T-helper 2 cell treated with Interferon-gamma antibody and Interleukin-4, amounts not matched to agents 100 ng/mL and 5 ng/mL, for 36 hours (primary cell): ENCODE results near the gene TJP3. TPM values are rescaled to one million over a fixed set of nuclear protein-coding genes. Genes with fewer than 3 reads are reported as not detected.

Experiments
- intact Hi-C: fragments of 100-400 bp; cut with micrococcal nuclease; formaldehyde crosslinking; loops from one replicate; pipeline ENCODE4 v1.15.1; 2023
- total RNA-seq: library from RNA; stranded (reverse); gene quantifications from 2 replicates; pipeline ENCODE4 v1.2.3, GENCODE V29; 2022

The TJP3 gene
- total RNA-seq, 1 donor from 2014 or later: 1.2 TPM

- intact Hi-C loops: no loop called here
Observed at GRCh38 chr19:3671680-3672574, 36.3 kb upstream of the TJP3 start.

- intact Hi-C loops: no loop called here
Observed at GRCh38 chr19:3672575-3672948, 35.6 kb upstream of the TJP3 start.

DNA sequence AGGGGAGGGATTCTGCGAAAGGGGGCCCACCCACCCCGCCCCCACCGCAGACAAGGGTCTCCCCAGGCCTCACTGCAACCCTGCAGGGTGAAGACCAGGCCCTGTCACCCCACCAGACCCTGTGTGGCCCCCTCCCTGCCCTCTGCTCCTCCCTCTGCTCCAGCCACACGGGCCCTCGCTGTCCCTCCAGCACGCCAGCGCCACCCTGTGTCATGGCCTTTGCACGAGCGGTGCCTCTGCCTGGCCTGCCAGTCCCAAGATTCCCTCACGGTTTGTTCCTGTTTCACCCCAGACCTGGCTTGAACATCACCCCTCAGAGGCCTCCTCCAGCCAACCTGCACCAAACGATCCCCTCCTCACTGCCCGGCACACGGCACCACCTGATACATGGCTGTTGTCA lies 35.2 kb upstream of the TJP3 start:
- intact Hi-C loops: no loop called here

DNA sequence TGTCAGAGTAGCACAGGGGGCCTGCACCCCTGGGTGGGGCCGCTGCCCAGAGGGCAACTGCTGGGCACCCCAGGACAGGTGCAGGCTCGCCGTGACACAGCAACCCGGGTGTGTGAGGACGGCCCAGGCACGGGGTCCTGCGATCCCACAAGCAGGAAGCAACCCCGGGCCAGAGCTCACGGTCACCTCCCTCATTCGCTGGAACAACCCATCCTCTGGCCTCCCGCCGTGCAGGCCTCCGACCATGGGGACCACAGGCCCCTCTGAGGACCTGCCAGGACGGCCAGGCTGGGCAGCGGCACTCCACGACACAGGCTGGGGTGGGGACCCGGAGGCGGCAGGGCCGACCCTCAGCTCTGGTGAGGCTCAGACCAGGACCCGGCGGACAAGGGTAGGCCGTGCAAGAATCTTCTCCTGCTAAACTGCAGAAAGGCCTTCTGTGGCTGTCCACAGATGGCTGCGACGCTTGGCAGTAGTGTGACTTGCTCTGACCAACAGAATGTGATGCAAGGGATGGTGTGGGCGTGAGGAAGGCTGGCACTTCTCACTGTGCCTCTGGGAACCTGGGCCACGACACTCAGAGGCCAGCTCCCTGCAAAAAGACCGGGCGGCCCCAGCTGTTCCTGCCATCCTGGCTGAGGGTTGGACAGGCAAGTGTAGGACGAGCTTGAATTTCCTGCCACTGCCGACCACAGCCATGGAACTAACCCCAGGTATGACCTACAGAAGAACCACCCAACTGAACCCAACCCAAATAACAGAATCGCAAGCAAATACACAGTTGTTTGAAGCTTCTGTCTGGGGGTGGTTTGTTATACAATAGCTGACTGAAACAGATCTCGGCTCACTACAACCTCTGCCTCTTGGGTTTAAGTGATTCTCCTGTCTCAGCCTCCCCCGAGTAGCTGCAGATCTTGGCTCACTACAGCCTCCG lies 34.4 kb upstream of the TJP3 start:
- intact Hi-C loops: no loop called here

GRCh38 chr19:3674784-3675543 lies 33.2 kb upstream of the TJP3 start:
- intact Hi-C loops: no loop called here

GRCh38 chr19:3678188-3678587 lies 30.0 kb upstream of the TJP3 start:
- intact Hi-C loops: no loop called here

DNA sequence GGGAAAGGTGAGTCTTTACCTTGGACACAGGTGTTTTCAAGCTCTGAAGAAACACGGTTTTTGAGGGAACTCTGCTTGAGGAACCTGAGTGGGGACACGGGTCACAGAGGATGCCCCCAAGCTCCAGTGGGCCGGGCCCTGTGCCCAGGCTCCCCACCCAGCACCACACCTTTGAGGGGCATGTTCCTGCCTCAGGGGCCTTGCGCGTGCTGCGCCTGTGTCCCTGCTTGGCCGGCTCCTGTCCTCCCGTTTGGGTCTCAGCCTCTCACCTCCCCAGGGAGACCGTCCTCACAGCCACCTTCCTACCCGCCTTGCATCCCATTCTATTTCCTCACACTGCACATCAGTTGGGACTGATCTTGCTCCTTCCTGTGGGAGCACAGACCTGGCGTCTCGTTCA lies 29.0 kb upstream of the TJP3 start:
- intact Hi-C loops: no loop called here

- intact Hi-C loops: no loop called here
Observed at GRCh38 chr19:3679581-3679980, 28.6 kb upstream of the TJP3 start.

DNA sequence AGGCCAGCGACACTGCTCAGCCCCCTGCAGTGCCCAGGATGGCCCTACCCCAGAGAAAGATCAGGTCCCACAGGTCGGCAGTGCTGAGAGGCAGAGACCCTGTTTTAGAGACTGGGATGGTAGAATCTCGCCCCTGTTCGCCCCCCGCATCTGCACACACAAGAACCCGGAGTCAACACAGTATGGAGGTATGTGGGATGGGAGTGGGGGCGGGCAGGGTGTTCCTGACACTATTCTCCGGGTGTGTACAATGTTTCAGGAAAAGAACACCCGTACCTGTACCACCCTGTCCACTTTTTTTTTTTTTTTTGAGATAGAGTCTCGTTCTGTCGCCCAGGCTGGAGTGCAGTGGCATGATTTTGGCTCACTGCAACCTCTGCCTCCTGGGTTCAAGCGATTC lies 27.2 kb upstream of the TJP3 start:
- intact Hi-C loops: no loop called here

DNA sequence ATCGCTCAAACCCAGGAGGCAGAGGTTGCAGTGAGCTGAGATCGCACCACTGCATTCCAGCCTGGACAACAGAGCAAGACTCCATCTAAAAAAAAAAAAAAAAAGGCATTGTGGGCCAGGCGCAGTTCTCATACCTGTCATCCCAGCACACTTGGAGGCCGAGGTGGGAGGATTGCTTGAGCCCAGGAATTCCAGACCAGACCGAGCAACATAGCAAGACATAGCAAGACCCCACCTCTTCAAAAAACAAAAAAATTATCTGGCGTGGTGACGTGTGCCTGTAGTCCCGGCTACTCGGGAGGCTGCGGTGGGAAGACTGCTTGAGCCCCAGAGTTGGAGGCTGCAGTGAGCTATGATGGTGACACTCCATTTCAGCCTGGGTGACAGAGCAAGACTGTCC lies 25.9 kb upstream of the TJP3 start:
- intact Hi-C loops: no loop called here

DNA sequence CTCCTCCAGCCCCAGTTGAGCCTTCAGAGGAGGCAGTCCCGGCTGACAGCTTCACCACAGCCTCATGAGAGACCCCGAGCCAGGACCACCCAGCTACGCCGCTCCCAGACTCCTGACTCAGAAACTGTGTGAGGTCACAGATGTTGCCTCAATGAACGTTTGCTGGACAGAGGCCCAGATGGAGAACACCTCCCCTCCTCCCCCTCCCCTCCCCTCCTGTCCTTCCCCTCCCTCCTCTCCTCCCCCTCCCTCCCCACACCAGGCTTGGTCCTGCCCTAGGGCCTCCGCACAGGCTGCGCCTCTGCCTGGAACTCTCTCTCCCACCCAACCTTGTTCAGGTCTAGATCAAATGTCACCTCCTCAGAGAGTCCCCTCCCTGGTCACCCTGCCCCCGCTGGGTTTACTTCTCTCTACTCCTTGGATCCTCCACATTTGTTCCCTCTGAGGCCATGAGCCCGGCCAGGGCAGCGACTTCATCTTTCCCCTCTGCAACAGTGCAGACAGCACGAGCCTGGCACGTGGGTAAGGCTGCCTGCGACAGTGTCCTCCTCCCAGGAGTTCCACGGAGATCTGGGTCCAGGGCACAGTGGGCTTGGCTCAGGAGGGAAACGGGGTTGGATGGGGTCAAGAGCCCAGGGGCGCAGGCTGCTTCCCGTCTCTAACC lies 25.3 kb upstream of the TJP3 start:
- intact Hi-C loops: no loop called here

DNA sequence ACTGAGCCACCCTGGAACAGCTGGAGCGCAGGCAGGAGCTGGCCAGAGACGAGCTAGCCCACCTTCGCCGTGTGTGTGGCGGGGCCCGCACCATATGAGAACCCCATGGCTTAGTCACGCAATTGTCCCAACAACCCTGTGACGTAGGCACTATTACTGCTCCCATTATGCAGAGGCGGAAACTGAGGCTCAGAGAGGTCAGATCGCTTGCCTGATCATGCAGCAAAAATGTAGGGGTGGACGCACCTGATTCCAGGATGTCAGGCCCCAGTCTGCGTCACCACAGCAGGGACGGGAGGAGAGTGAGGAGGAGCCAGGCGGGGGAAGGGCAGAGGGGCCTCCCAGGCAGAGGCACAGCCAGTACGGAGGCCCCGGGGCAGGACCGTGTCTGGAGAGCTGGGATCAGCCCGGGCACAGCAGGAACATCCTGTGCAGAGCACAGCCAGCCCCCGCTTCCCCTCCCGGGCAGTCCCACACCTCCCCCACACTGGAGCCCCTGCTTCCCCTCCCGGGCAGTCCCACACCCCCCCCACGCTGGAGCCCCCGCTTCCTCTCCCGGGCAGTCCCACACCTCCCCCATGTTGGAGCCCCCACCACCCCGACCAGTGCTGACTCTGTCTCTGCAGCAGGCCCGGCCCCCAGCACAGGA lies 24.7 kb upstream of the TJP3 start:
- intact Hi-C loops: no loop called here

DNA sequence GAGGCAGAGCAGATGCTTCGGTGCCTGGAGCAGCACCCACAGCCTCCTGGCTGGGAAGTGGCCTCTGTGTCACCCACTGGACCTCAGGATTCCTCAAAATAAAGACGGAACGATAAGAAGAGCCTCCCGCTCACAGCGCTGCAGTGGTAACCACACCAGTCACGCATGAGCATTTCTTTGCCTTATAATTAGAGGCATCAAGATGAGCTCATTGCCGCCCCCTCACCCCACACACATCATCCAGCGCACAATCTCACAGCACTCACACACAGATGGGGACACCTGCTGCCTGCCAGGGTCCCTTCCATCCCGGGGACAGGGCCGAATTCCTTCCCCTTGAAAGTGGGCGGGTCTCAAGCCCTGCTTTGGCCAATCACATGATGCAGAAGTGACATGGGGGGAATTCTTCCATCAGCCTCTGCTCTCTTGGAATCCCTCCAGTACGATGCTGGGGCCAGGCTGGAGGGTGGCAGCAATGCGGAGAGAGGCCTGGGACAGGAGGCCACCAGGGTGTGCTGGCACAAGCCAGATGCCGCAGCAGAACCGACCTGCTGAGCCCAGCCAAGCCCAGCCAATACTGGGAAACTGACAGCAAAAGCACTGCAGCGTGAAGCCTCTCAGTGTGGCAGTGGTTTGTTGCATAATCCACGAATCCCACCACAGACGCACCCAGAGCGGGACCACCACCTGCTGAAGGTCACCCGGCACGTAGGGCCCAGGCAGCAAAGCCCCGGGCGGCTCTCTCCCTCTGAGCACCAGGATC lies 23.9 kb upstream of the TJP3 start:
- intact Hi-C loops: no loop called here

GRCh38 chr19:3684817-3685410 lies 23.3 kb upstream of the TJP3 start:
- intact Hi-C loops: no loop called here

GRCh38 chr19:3687393-3687773 lies 20.8 kb upstream of the TJP3 start:
- intact Hi-C loops: no loop called here

DNA sequence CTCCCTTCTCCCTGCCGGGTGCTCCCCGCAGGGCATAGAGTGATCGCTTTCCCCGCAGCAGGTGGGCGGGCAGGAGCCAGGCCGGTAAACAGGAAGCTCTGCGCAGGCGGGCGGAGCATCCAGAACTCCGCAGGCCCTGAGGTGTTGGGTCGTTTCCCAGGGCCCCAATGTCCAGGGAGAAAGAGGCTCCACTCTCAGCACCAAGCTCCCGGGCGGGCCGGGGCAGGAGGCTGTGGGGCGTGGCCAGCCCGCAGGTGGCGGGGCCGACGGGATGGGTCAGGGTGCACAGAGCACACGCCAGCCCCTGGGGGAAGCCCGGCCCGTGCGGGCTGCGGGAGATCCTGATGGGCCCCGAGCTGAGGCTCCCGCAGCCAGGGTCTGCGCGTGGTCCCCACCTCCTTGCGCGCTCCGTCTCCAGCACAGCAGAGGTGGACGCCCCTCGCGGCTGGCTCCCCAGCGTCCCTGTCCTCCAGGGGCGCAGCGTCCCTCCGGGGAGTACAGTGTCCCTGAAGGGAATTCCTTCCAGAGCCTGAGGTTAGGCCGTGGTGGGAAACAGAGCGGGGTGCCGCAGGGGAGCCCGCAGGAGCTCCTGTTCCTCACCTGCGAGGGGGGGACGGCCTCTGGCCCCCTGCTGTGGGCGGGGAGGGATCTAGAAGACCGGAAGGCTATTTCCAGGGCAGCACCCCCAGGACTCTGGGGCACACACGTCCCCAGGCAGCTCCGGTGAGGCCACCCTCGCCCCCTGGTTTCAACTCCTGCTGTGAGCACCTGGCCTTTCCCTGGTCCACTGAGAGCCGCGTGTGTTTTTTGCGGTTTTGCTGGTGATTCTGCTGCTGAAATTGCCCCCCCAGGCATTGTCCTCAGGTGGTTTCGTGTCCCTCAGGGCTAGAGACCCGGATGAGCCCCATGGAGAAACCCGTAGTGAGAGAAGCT lies 20.1 kb upstream of the TJP3 start:
- intact Hi-C loops: no loop called here

DNA sequence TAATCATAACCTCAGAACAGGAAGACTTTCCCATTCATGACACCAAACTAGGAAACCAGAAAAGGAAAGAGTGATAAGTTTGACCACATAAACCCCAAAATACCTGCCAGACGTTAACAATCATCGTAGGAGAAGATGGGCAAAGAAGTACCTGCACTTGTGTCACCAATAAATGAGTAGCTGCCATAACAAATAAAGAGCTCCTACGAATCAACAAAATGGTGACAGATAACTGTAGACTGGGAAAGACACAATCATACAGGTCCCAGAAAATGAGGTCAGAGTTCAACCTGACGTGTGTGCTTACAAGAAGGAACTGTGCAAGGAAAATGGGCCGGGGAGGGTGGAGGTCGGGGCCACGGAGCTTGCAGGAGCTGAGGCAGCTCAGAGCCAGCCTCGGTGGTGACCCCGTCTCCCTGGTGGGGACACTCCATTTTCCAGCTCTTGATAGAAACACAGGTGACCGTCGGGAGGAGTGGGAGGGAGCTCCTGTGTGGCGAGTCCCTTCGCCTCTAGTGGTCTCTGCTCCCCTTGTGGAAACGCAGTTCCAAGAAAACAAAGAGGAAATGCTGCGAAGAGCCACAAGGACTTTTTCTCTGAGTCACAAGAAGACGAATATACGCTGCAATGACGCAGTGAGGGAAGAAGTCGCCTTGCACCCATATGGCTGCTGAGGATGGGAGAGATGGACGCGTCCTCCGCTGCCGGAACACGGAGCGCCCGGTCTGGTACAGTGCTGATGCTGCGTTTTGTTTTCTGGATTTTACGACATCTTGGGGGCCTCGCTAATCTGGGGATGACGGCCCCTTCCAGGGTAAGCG lies 17.4 kb upstream of the TJP3 start:
- intact Hi-C loops: no loop called here

GRCh38 chr19:3691372-3691716 lies 16.8 kb upstream of the TJP3 start:
- intact Hi-C loops: no loop called here
